Neural cell (in vitro differentiated cells): Measurements from ENCODE around the gene PCSK1N. TPM values are rescaled to one million over a fixed set of nuclear protein-coding genes. Genes with fewer than 3 reads are reported as not detected.

Source experiments
- H2AFZ ChIP-seq: fragments of 200-600, 300-800 bp; sonication (generic), shearing (Covaris generic); 2 replicates; pipeline ENCODE4 v1.6.0; 2014; ENCODE audit warnings: low read depth, mild to moderate bottlenecking, antibody characterized with exemption, low read length, moderate library complexity
- H3F3A ChIP-seq: fragments of 200-600 bp; shearing (Covaris generic); 2 replicates; pipeline ENCODE4 v1.6.1; 2016; ENCODE audit warnings: mild to moderate bottlenecking, moderate library complexity, mixed read lengths, antibody characterized with exemption, low read length; ENCODE audit not compliant: insufficient read depth, poor library complexity, severe bottlenecking
- H3K27ac ChIP-seq: fragments of 200-600, 300-800 bp; sonication (generic), shearing (Covaris generic); 2 replicates; pipeline ENCODE4 v1.5.1; 2014; ENCODE audit warnings: mild to moderate bottlenecking, low read length, moderate library complexity
- H3K27me3 ChIP-seq: fragments of 300-800, 200-600 bp; sonication (generic), shearing (Covaris generic); 2 replicates; pipeline ENCODE4 v1.6.0; 2014; ENCODE audit warnings: mild to moderate bottlenecking, low read depth, low read length, moderate library complexity; ENCODE audit not compliant: insufficient read depth
- H3K36me3 ChIP-seq: fragments of 300-800, 200-600 bp; sonication (generic), shearing (Covaris generic); 2 replicates; pipeline ENCODE4 v1.5.1; 2014; ENCODE audit warnings: mild to moderate bottlenecking, antibody characterized with exemption, low read length, moderate library complexity; ENCODE audit not compliant: insufficient read depth
- H3K4me2 ChIP-seq: fragments of 300-800, 200-600 bp; sonication (generic), shearing (Covaris generic); 2 replicates; pipeline ENCODE4 v1.6.0; 2014; ENCODE audit warnings: mild to moderate bottlenecking, low read length
- H3K4me3 ChIP-seq: fragments of 300-800, 200-600 bp; sonication (generic), shearing (Covaris generic); 2 replicates; pipeline ENCODE4 v1.5.1; 2014; ENCODE audit warnings: mild to moderate bottlenecking, low read length, moderate library complexity
- H3K79me2 ChIP-seq: fragments of 200-600 bp; shearing (Covaris generic); replicated peaks from 2 replicates; pipeline ENCODE4 v1.6.0; 2014; ENCODE audit warnings: mild to moderate bottlenecking, low read length, moderate library complexity; ENCODE audit not compliant: insufficient read depth
- H3K9ac ChIP-seq: fragments of 300-800, 200-600 bp; sonication (generic), shearing (Covaris generic); 2 replicates; pipeline ENCODE4 v1.6.1; 2016; ENCODE audit warnings: mild to moderate bottlenecking, low read length, mixed read lengths
- H3K9me2 ChIP-seq: fragments of 200-600 bp; shearing (Covaris generic); 2 replicates; pipeline ENCODE4 v1.6.1; 2016; ENCODE audit warnings: mild to moderate bottlenecking, low read length, mixed read lengths; ENCODE audit not compliant: insufficient read depth
- H3K9me3 ChIP-seq: fragments of 200-600, 300-800 bp; sonication (generic), shearing (Covaris generic); 2 replicates; pipeline ENCODE4 v1.6.1; 2016; ENCODE audit warnings: mild to moderate bottlenecking, mixed run types, low read length, moderate library complexity, mixed read lengths
- H4K20me1 ChIP-seq: fragments of 200-600 bp; shearing (Covaris generic); 2 replicates; pipeline ENCODE4 v1.6.1; 2016; ENCODE audit warnings: mild to moderate bottlenecking, mixed run types; ENCODE audit not compliant: insufficient read depth
- CTCF ChIP-seq: fragments of 450-650 bp; IDR thresholded peaks from 2 replicates; pipeline ENCODE4 v1.5.1; 2014; ENCODE audit warnings: antibody characterized with exemption, mild to moderate bottlenecking, moderate library complexity; ENCODE audit not compliant: poor library complexity, severe bottlenecking
- EP300 ChIP-seq: fragments of 450-650 bp; conservative IDR thresholded peaks from 2 replicates; pipeline ENCODE4 v1.6.1; 2014; ENCODE audit warnings: antibody characterized with exemption, mild to moderate bottlenecking, moderate library complexity; ENCODE audit not compliant: poor library complexity, severe bottlenecking
- EZH2 ChIP-seq: fragments of 200-600, 300-800 bp; shearing (Covaris generic), sonication (generic); IDR thresholded peaks from 2 replicates; pipeline ENCODE4 v1.6.1; 2014; ENCODE audit warnings: antibody characterized with exemption, low read length, borderline replicate concordance, mild to moderate bottlenecking; ENCODE audit not compliant: insufficient read depth, poor library complexity, severe bottlenecking
- MXI1 ChIP-seq: fragments of 450-650 bp; conservative IDR thresholded peaks from 2 replicates; pipeline ENCODE4 v1.6.1; 2014; ENCODE audit warnings: antibody characterized with exemption, mild to moderate bottlenecking; ENCODE audit not compliant: poor library complexity, severe bottlenecking
- POLR2AphosphoS5 ChIP-seq: IDR thresholded peaks from 2 replicates; pipeline ENCODE4 v1.6.1; 2012
- RAD21 ChIP-seq: fragments of 450-650 bp; conservative IDR thresholded peaks from 2 replicates; pipeline ENCODE4 v1.6.1; 2014; ENCODE audit warnings: antibody characterized with exemption, mild to moderate bottlenecking, moderate library complexity
- REST ChIP-seq: IDR thresholded peaks from 2 replicates; pipeline ENCODE4 v1.6.1; 2012; ENCODE audit warnings: borderline replicate concordance
- SMC3 ChIP-seq: fragments of 450-650 bp; conservative IDR thresholded peaks from 2 replicates; pipeline ENCODE4 v1.6.1; 2014; ENCODE audit warnings: antibody characterized with exemption, mild to moderate bottlenecking, moderate library complexity; ENCODE audit not compliant: poor library complexity
- TAF1 ChIP-seq: IDR thresholded peaks from 2 replicates; pipeline ENCODE4 v1.6.1; 2012; ENCODE audit warnings: low read depth
- polyA plus RNA-seq: library from polyadenylated mRNA; depleted of rRNA; stranded (reverse); fragments of >200 nt; gene quantifications from 2 replicates; pipeline ENCODE4 v1.2.3, GENCODE V29; 2014

PCSK1N gene
- polyA plus RNA-seq, 1 donor from 2014 or later = 232 TPM

- TF ChIP-seq EZH2 (no peak), POLR2AphosphoS5 (no peak)
These were observed 13.4 kb upstream of the PCSK1N start (continued) for GRCh38 chrX:48848847-48849246.

- H3K27ac ChIP-seq = no peak overlapping the region
- no peak for TF ChIP-seq MXI1
- TF ChIP-seq TAF1 = no peak
- H3K9me3 ChIP-seq = no peaks in the 10 kb centered on the region
- no peaks in the 10 kb centered on the region for H3F3A ChIP-seq
- no peaks in the 10 kb centered on the region for H3K36me3 ChIP-seq
- no peaks in the 10 kb centered on the region for H3K27me3 ChIP-seq
- H3K4me2 ChIP-seq = no peak overlapping the region
- H3K4me3 ChIP-seq = no peak overlapping the region
- no peak overlapping the region for H3K9ac ChIP-seq
- no peaks in the 10 kb centered on the region for H3K79me2 ChIP-seq
- H4K20me1 ChIP-seq = no peaks in the 10 kb centered on the region
- H2AFZ ChIP-seq = no peak overlapping the region
- no peaks in the 10 kb centered on the region for H3K9me2 ChIP-seq
These were observed 4.3 kb upstream of the PCSK1N start for GRCh38 chrX:48839686-48840085.

- Histone ChIP-seq H2AFZ (no peak overlapping the region), H3F3A (no peaks in the 10 kb centered on the region), H3K9ac (peak overlapping the region; percentile 89), H3K9me3 (no peaks in the 10 kb centered on the region), H3K36me3 (no peaks in the 10 kb centered on the region), H3K27me3 (peaks cover 12% of the 10 kb centered on the region), H3K79me2 (peaks cover 20% of the 10 kb centered on the region), H4K20me1 (no peaks in the 10 kb centered on the region), H3K4me2 (no peak overlapping the region), H3K9me2 (no peaks in the 10 kb centered on the region), H3K27ac (peak overlapping the region; percentile 87), H3K4me3 (peak overlapping the region; percentile 84)
- TF ChIP-seq SMC3 = no peak
- TF ChIP-seq POLR2AphosphoS5 = no peak
- no peak for TF ChIP-seq EP300
- TF ChIP-seq REST = peak; percentile 15
- TF ChIP-seq EZH2 = no peak
- no peak for TF ChIP-seq RAD21
- TF ChIP-seq MXI1 = peak; percentile 46
- TF ChIP-seq CTCF = no peak
These were observed 1.1 kb downstream of the PCSK1N start for GRCh38 chrX:48834383-48834709.
